Stimulated activated CD8-positive, alpha-beta memory T cell treated with anti-CD3 and anti-CD28 coated beads, Interleukin-2, amount 100 ng/mL, for 48 hours (primary cell): ENCODE measurements around the gene TCF25.

Experiments used
- DNase-seq, 2 donors: peaks; one replicate each; pipeline ENCODE4 v3.0.0-alpha.2; 2020; ENCODE audit warnings: low read depth in 2 of 2

The TCF25 gene

GRCh38 chr16:89844739-89845339 lies 28.6 kb upstream of the TCF25 start:
- no peak for DNase-seq

- DNase-seq: peak in 1 of 2 donors; percentile 13
Observed at GRCh38 chr16:89845417-89845816, 28.0 kb upstream of the TCF25 start.

- no peak for DNase-seq
Observed at GRCh38 chr16:89847051-89847939, 26.1 kb upstream of the TCF25 start.

GRCh38 chr16:89847940-89848297 lies 25.5 kb upstream of the TCF25 start:
- DNase-seq: no peak

- no peak for DNase-seq
Observed at GRCh38 chr16:89848974-89849373, 24.4 kb upstream of the TCF25 start.

- no peak for DNase-seq
Observed at GRCh38 chr16:89853306-89853993, 19.9 kb upstream of the TCF25 start.

- no peak for DNase-seq
Observed at GRCh38 chr16:89855301-89855945, 18.0 kb upstream of the TCF25 start.

GRCh38 chr16:89855986-89856385 lies 17.4 kb upstream of the TCF25 start:
- DNase-seq: no peak

- no peak for DNase-seq
Observed at GRCh38 chr16:89858973-89859614, 14.3 kb upstream of the TCF25 start.

GRCh38 chr16:89859615-89860007 lies 13.8 kb upstream of the TCF25 start:
- DNase-seq: no peak

- peak; percentile 58 to 71 for DNase-seq
Observed at GRCh38 chr16:89860747-89861304, 12.6 kb upstream of the TCF25 start.

- no peak for DNase-seq
Observed at GRCh38 chr16:89861648-89862047, 11.7 kb upstream of the TCF25 start.

- no peak for DNase-seq
Observed at GRCh38 chr16:89862732-89863131, 10.7 kb upstream of the TCF25 start.

- no peak for DNase-seq
Observed at GRCh38 chr16:89863741-89864526, 9.5 kb upstream of the TCF25 start.

GRCh38 chr16:89864527-89864820 lies 8.9 kb upstream of the TCF25 start:
- DNase-seq: no peak

GRCh38 chr16:89867918-89868317 lies 5.5 kb upstream of the TCF25 start:
- DNase-seq: no peak

GRCh38 chr16:89869911-89870310 lies 3.5 kb upstream of the TCF25 start:
- DNase-seq: no peak

GRCh38 chr16:89870440-89870839 lies 3.0 kb upstream of the TCF25 start:
- DNase-seq: no peak

- DNase-seq: no peak
Observed at GRCh38 chr16:89871895-89872294, 1.5 kb upstream of the TCF25 start.

GRCh38 chr16:89873972-89874689 lies 739 bp downstream of the TCF25 start:
- peak; percentile 93 to 96 for DNase-seq
